Panc1 (cell line): ENCODE measurements around the gene VPS18.

Experiments used
- CTCF ChIP-seq: fragments of 450-650 bp; IDR thresholded peaks from 2 replicates; pipeline ENCODE4 v1.5.1; 2017; ENCODE audit warnings: mild to moderate bottlenecking
- POLR2AphosphoS5 ChIP-seq: IDR thresholded peaks from 2 replicates; pipeline ENCODE4 v1.6.1; 2012; ENCODE audit warnings: mild to moderate bottlenecking, low read depth, low read length, moderate library complexity
- REST ChIP-seq, 2 experiments: IDR thresholded peaks; 2 replicates each; pipeline ENCODE4 v1.6.1; 2011 to 2012; ENCODE audit warnings: low read depth in 2 of 2, control low read depth in 1 of 2, low read length in 1 of 2, mild to moderate bottlenecking in 1 of 2, moderate library complexity in 1 of 2; ENCODE audit not compliant: insufficient read depth in 1 of 2
- TCF7L2 ChIP-seq: IDR thresholded peaks from 2 replicates; pipeline ENCODE4 v1.6.1; 2011; ENCODE audit warnings: mild to moderate bottlenecking, low read depth, low read length, inconsistent platforms

GRCh38 chr15:40846841-40847222, 47.4 kb upstream of the VPS18 start:
- TF ChIP-seq CTCF (no peak), TCF7L2 (no peak), POLR2AphosphoS5 (no peak), REST (IDR thresholded peaks at IDR 0.05; ENCODE audit: insufficient read depth in 1 of 2, low read depth in 2 of 2, low read length in 1 of 2) (no peak)
